HG03520 (cell line): ENCODE data around the gene TRIB2.

Experiments used
- ATAC-seq: cut with Tn5 transposase; IDR thresholded peaks from one replicate; pipeline ENCODE4 v1.9.1; 2021; ENCODE audit warnings: mild to moderate bottlenecking, moderate library complexity; ENCODE audit not compliant: unreplicated experiment

TRIB2 gene

DNA sequence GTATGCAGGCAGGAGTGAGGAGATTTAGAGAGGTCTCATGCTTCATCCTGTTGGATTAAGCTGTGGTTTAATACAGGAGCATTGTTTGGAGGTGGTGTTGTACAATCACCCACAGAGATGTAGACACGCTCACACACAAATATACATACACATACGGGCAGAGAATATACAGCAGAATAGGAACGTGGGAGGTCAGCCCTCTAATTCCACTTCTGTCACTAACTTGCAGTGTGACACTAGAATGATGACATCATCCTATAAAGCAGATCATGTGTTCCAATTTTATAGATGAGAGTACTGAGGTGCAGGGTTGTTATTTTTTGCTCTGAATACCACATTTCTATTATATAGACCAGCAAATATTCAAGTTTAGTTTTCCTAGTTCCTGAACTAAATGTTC, 54.4 kb downstream of the TRIB2 start:
- ATAC-seq: no peak

DNA sequence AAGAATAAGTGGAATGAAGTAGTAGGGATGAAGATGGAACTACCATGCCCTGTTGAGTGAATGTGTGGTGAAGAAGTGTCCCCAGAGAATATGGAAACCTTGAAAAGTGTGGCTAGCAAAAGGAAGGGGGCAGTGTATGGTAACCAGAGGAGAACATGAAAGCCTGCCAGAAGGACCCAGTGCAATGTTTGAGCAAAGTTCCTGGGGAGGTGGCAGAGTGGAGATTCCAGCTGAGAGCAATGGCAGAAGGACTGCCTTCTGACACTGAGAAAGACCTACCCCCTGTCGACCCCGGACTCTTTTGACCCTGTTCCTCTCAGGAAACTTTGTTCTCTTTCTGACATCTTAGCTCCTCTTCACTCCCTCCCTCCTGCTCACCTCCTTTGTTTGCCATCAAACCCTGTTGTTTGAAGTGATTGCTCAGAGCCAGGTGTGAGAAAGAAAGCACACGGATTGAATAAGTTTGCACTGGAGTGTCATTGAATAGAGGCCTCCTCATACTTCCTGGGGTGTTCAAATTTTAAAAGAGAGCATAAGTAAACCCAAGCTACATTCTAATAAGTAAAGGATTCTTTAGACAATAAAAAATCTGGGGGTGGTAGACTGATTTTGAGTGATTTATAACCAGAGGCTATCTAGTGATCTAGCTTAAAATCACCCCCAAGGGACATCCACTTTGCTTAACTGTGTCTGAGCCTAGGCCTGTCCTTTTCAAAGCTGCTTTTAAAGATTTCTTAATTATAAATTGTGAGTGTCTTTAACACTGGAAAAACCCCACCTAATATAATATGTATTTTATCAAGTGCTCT, 57.1 kb downstream of the TRIB2 start:
- ATAC-seq: no peak

DNA sequence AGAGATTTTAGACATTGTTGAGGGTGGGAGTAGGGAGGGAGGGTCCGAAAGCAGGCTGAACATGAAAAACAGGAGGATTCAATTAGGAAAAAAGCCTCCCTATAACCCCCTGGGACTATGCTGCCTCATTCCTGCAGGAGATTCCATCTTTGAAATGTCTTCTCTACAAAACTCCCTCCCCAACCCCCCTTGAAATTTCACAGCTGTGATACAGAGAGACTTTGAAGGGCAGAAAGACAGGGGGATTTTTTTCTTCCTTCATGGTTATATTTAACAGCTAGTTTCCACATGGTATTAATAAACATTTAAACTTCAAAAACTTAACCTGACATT, 57.6 kb downstream of the TRIB2 start:
- ATAC-seq: no peak

DNA sequence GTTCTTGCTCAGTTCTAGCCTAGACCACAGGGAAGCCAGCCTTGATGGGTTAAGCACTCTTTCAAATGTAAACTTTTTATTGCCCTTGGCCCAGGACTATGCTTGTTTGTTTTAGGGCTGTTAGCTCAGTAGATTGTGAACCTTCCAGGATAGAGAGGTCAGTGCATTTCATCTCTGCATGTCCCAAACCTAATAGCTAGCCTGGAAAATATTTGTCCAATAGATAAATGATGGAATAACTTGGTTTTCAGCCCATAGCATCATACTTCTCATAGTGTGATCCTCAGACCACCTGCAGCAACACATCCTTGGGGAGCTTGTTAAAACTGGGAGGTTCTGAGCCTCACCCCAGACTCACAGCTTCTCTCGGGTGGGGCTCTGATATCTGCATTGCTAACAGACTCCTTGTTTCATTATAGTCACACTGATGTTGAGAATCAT, 59.8 kb downstream of the TRIB2 start:
- ATAC-seq: no peak

DNA sequence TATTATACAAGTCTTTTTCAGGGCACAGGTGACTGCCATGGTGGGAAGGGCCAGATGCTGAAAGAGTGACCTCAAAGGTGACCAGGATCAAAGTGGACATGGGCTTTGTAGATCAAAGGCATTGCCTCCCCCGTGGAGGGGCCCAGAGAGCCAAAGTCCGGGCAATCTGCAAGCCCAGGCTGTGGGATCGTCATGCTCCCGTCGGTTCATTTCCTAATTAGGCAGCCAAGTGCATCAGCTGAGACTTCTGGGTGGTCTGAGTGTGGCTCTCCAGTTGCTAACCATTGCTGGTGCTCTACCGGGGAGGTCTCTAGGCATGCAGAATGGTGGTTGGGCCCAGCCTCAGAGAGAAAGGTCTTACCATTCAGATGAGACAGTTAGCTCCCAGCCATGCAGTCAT, 61.6 kb downstream of the TRIB2 start:
- ATAC-seq: no peak

GRCh38 chr2:12778811-12779579, 62.3 kb downstream of the TRIB2 start:
- ATAC-seq: no peak

- no peak for ATAC-seq
Observed at GRCh38 chr2:12781329-12781728, 64.6 kb downstream of the TRIB2 start.

- no peak for ATAC-seq
Observed at GRCh38 chr2:12787891-12788801, 71.4 kb downstream of the TRIB2 start.

DNA sequence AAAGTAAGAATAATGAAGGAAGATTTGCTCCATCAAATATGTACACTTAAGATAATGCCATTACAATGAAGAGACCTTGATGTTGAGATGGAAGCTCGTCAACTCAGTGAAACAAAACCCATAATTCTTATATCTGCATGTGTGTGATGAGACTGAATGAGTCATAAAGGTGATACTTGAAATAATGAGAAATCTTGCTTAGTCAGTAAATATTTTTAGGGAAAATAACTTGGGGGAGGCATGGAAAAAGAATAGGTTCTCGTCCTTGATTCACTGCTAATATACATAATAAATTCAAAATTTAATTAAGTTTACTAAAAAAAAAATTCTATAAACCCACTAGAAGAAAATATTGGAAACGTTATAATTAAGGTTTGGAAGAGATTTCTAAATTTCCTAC, 75.2 kb downstream of the TRIB2 start:
- ATAC-seq: no peak
